Heart left ventricle (tissue), 16 donors: ENCODE data around the gene ZBTB38. TPM values are rescaled to one million over a fixed set of nuclear protein-coding genes. Genes with fewer than 3 reads are reported as not detected.

Source experiments
- ATAC-seq, 4 donors: fragments of 200-7000 bp; cut with Tn5 transposase; one replicate each; pipeline ENCODE4 v1.9.1; 2020 to 2022; ENCODE audit warnings: moderate library complexity in 4 of 4, mild to moderate bottlenecking in 3 of 4, moderate number of reproducible peaks in 1 of 4
- DNase-seq, 5 donors: peaks; one replicate each; pipeline ENCODE4 v3.0.0-alpha.2; 2020
- H3K27ac ChIP-seq, 12 donors: fragments of 200-600 bp; sonication (generic) in 4 of 12; one replicate each; pipeline versions ENCODE4 v1.5.0 to v1.8.0; 2016 to 2022; ENCODE audit warnings: mild to moderate bottlenecking in 2 of 12
- H3K27me3 ChIP-seq, 9 donors: fragments of 200-600 bp; sonication (generic) in 2 of 9; one replicate each; pipeline versions ENCODE4 v1.5.1 to v1.8.0; 2016 to 2022; ENCODE audit warnings: mild to moderate bottlenecking in 3 of 9
- H3K36me3 ChIP-seq, 9 donors: fragments of 200-600 bp; sonication (generic) in 2 of 9; one replicate each; pipeline versions ENCODE4 v1.5.0 to v1.8.0; 2018 to 2022; ENCODE audit warnings: mild to moderate bottlenecking in 2 of 9
- H3K4me1 ChIP-seq, 12 donors: fragments of 200-600 bp; sonication (generic) in 4 of 12; one replicate each; pipeline versions ENCODE4 v1.5.0 to v1.8.0; 2016 to 2022; ENCODE audit warnings: mild to moderate bottlenecking in 3 of 12
- H3K4me3 ChIP-seq, 12 donors: fragments of 200-600 bp; sonication (generic) in 4 of 12; one replicate each; pipeline versions ENCODE4 v1.5.0 to v1.8.0; 2017 to 2022; ENCODE audit warnings: mild to moderate bottlenecking in 9 of 12, moderate library complexity in 4 of 12
- H3K9me3 ChIP-seq, 12 donors: fragments of 200-600 bp; sonication (generic) in 4 of 12; one replicate each; pipeline versions ENCODE4 v1.5.0 to v1.8.0; 2016 to 2022; ENCODE audit warnings: mild to moderate bottlenecking in 1 of 12
- CTCF ChIP-seq, 12 donors: fragments of 200-600 bp; sonication (generic) in 4 of 12; IDR thresholded peaks; one replicate each; pipeline versions ENCODE4 v1.5.0 to v1.8.0; 2018 to 2022; ENCODE audit warnings: antibody characterized with exemption in 12 of 12, mild to moderate bottlenecking in 5 of 12
- POLR2A ChIP-seq, 2 donors: fragments of 450-650 bp; IDR thresholded peaks; one replicate each; pipeline ENCODE4 v1.6.1; 2017; ENCODE audit warnings: antibody characterized with exemption in 2 of 2, mild to moderate bottlenecking in 2 of 2, moderate library complexity in 2 of 2
- WGBS, 4 donors: extraction: QIAGEN DNeasy Blood & Tissue Kit in 2 of 4; methylation state at CpG; one replicate each; pipeline versions ENCODE4 v1.1.5 to v1.1.7; 2013 to 2018; 5-methylcytosine and 5-hydroxymethylcytosine counted together
- intact Hi-C, 10 donors: fragments of 100-400 bp; cut with DNase I; formaldehyde crosslinking; loops; one replicate each; pipeline versions ENCODE4 v1.11.1 to v1.14.2; 2022
- polyA plus RNA-seq, 2 donors: library from polyadenylated mRNA; stranded (reverse); fragments of 200-250 nt; gene quantifications; one replicate each; pipeline ENCODE4 v1.2.3, GENCODE V29; 2013
- total RNA-seq, 9 donors: library from RNA; depleted of rRNA in 2 of 9; stranded (reverse); fragments of >200 nt in 2 of 9; fragmentation: NEBNext Ultra II Directional in 3 of 9; extraction: Animal tissue kit (Norgen Biotek cat#: 25700) in 3 of 9; gene quantifications; one replicate each; pipeline versions ENCODE4 v1.1.0 to v1.2.4, GENCODE V29; 2016 to 2023
- donor health status: ischemic (EF 13 %, LVEDD 7.1; RV severe dilation, severe dysfunction).
- donor health status: healthy with polysubstance abuse.
- donor health status: DM: no; HTN: yes; CAD: no.
- donor health status: DM: no; HTN: no; CAD: no.
- donor health status: ischemic (EF 25% LVEDD 6.9; RV normal size, moderate dysfunction).
- donor health status: ischemic (EF 25% LVEDD 5.7; RV mildly dilated, moderate dysfunction).
- donor health status: healthy.
- donor health status: DM: yes; HTN: yes; CAD: no.
- donor health status: ischemic (EF 35%, LVEDD 5.7; RV mildly dilated, moderate dysfunction).
- donor health status: nonischemic (EF 11% LVEDD 7.7; RV severe dilation, severe dysfunction).
- donor health status: DM: yes; HTN: yes; CAD: no.
- donor health status: PGD.
- donor health status: ischemic (EF 29% LVEDD 5.4; RV normal size, mild dysfunction).
- donor health status: nonischemic (EF 23%, LVEDD 6.1; RV moderate dilation, normal function).

ZBTB38 gene
- total and polyA plus RNA-seq, 11 donors = 15.5 to 189 (median 128) TPM

GRCh38 chr3:141373232-141373631 is 4.9 kb downstream of the ZBTB38 start:
- no peak for ATAC-seq
- Histone ChIP-seq H3K27me3 (no peaks in the 10 kb centered on the region), H3K27ac (no peak overlapping the region), H3K4me1 (peaks cover 0 to 48% (median 21%) of the 10 kb centered on the region in 12 donors), H3K36me3 (peaks cover 0 to 51% (median 13%) of the 10 kb centered on the region in 9 donors), H3K4me3 (no peak overlapping the region), H3K9me3 (no peaks in the 10 kb centered on the region)
- no peak for DNase-seq
- intact Hi-C loops = no loop called here
- TF ChIP-seq POLR2A (IDR thresholded peaks at IDR 0.05) = no peak
- no peak for TF ChIP-seq CTCF (IDR thresholded peaks at IDR 0.05)

GRCh38 chr3:141373768-141374526 is 5.6 kb downstream of the ZBTB38 start:
- no peak for TF ChIP-seq CTCF (IDR thresholded peaks at IDR 0.05)
- TF ChIP-seq POLR2A (IDR thresholded peaks at IDR 0.05) = no peak
- Histone ChIP-seq H3K9me3 (no peaks in the 10 kb centered on the region), H3K27me3 (no peaks in the 10 kb centered on the region), H3K4me3 (no peak overlapping the region), H3K36me3 (peaks cover 0 to 56% (median 13%) of the 10 kb centered on the region in 9 donors), H3K4me1 (peaks cover 0 to 41% (median 14%) of the 10 kb centered on the region in 12 donors), H3K27ac (no peak overlapping the region)
- intact Hi-C loops = no loop called here
- DNase-seq (no peak), ATAC-seq (no peak)
- WGBS, 4 donors = 87 to 96% (median 90%) methylated on average over 7 of the region's 7 CpGs

- intact Hi-C loops = no loop called here
- WGBS, 4 donors = 85 to 97% (median 88%) methylated on average over 8 to 10 of the region's 10 CpGs
- H3K9me3 ChIP-seq = no peaks in the 10 kb centered on the region
Measured at GRCh38 chr3:141375381-141376301, 7.3 kb downstream of the ZBTB38 start.

More at GRCh38 chr3:141375381-141376301, 7.3 kb downstream of the ZBTB38 start:
- no peak overlapping the region for H3K4me3 ChIP-seq
- no peak overlapping the region for H3K27ac ChIP-seq
- no peak for TF ChIP-seq CTCF (IDR thresholded peaks at IDR 0.05)
- TF ChIP-seq POLR2A (IDR thresholded peaks at IDR 0.05) = no peak
- peaks cover 0 to 30% (median 3%) of the 10 kb centered on the region in 12 donors for H3K4me1 ChIP-seq
- no peaks in the 10 kb centered on the region for H3K27me3 ChIP-seq
- no peak for DNase-seq
- no peak for ATAC-seq
- peaks cover 0 to 58% (median 11%) of the 10 kb centered on the region in 9 donors for H3K36me3 ChIP-seq
